ENCODE results near the gene PRR23A. TPM values are rescaled to one million over a fixed set of nuclear protein-coding genes. Genes with fewer than 3 reads are reported as not detected.

Gene PRR23A
- total RNA-seq = not detected in 2 replicates

DNA sequence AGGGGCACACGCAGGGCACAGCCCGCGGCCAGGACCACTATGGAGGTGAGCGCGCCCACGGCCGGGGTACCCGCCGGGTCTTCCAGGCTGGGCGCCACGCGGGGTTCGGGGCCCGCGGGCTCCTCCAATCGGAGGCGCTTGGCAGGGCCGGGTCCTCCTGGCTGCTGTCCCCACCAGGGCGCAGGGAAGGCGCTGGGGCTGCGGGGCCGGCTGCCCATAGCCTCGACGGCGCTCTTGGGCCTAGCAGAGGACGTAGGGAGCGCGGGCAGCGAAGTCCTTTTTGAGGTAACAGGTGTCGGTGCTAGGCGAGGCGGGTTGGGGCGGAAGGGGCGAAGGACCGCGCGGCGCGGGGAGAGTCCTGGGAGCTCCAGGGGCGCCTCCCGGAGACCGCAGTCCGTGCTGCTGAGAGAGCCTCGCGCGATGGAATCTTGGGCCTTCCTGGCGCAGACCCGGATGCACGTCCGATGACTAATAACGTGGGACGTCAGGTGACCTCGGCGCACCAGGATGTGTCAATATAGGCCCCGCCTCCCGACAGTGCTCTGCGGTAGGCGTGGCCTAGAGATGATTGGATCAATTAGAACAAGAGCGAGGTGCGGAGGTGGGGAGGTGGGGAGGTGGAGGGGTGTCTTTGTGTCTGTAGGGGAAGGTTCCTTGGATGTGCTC lies at the start of gene PRR23A:
TSS of gene PRR23A (minus strand) at position 218 of the 666 bp plus-strand sequence. CDS start at position 218, 0 bp downstream.

DNA sequence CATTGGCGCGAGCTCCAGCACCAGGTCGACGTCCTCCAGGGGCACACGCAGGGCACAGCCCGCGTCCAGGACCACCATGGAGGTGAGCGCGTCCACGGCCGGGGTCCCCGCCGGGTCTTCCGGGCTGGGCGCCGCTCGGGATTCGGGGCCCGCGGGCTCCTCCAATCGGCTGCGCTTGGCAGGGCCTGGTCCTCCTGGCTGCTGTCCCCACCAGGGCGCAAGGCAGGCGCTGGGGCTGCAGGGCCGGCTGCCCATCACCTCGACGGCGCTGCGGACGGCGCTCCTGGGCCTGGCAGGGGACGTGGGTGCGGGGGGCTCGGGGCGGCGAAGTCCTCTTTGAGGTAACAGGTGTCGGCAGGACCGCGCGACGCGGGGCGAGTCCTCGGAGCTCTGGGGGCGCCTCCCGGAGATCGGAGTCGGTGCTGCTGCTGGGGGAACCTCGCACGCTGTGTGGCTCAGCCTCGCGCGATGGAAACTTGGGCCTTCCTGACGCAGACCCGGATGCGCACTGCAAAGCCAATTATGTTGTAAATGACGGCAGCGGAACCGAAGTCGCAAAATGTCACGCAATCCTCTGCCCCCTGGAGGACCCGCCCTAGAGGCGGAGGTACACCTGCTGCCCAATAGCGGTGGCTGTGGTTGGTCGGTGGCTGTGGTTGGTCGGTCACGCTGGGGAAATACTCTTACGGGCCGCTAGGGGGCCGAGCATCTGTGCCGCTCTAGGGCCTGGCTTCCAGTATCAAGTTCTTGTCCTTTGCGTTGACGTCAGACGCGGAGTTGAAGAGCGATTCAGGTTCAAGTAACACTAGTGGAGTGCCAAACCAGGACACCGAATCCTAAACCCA lies 38.5 kb upstream of the PRR23A start, which contains the start of gene PRR23C:
TSS of gene PRR23C (minus strand) at position 527 of the 845 bp plus-strand sequence. CDS start at position 255, 272 bp downstream.

DNA sequence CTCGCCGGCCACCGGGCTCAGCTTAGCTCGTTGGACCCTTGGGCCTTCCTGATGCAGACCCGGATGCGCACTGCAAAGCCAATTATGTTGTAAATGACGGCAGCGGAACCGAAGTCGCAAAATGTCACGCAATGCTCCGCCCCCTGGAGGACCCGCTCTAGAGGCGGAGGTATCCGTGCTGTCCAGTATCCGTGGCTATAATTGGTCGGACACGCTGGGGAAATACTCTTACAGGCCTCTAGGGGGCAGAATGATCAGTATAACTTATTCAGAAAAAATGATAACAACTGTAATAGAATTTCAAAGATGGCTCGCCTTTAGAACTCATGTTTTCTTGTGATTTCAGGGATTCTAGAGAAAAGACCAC lies 14.8 kb upstream of the PRR23A start, which contains the start of gene PRR23B:
TSS of gene PRR23B (minus strand) at position 59 of the 367 bp plus-strand sequence. CDS start 265 bp downstream, outside the sequence.

Other genes starting within 250 kb of the PRR23A start
- gene PIK3CB, start 171.3 kb downstream of the PRR23A start, total RNA-seq = 5.4 and 9.2 TPM in 2 replicates
- 0.08 and 1.4 TPM in 2 replicates for gene FOXL2, start 59.1 kb downstream of the PRR23A start, total RNA-seq
- 0.78 TPM in 1 of 2 replicates, not detected in the other for gene FOXL2NB, start 59.1 kb downstream of the PRR23A start, total RNA-seq
- not detected in 2 replicates for gene PRR23B, start 14.7 kb upstream of the PRR23A start, total RNA-seq
- not detected in 2 replicates for gene PRR23C, start 38.6 kb upstream of the PRR23A start, total RNA-seq

All from epithelial cell of alveolus of lung (primary cell).